Upper lobe of left lung (tissue), 4 donors: ENCODE data around the gene OR52E6.

ENCODE experiments used
- EP300 ChIP-seq, 4 donors: sonication (generic); formaldehyde crosslinking; IDR thresholded peaks; one replicate each; pipeline ENCODE4 v1.5.1; 2017; ENCODE audit warnings: antibody characterized with exemption in 4 of 4, control low read depth in 2 of 4
- POLR2A ChIP-seq, 4 donors: fragments of 450-650 bp; IDR thresholded peaks; one replicate each; pipeline ENCODE4 v1.5.1; 2016 to 2017; ENCODE audit warnings: antibody characterized with exemption in 4 of 4, mild to moderate bottlenecking in 2 of 4
- POLR2AphosphoS5 ChIP-seq, 2 donors: sonication (generic); formaldehyde crosslinking; IDR thresholded peaks; one replicate each; pipeline ENCODE4 v1.5.1; 2017; ENCODE audit warnings: antibody characterized with exemption in 2 of 2

- TF ChIP-seq POLR2A (IDR thresholded peaks at IDR 0.05) = no peak
- TF ChIP-seq POLR2AphosphoS5 (IDR thresholded peaks at IDR 0.05) = no peak
- no peak for TF ChIP-seq EP300 (IDR thresholded peaks at IDR 0.05)
These were observed 33.1 kb downstream of the OR52E6 start, which contains the start of gene OR52N2 for GRCh38 chr11:5808500-5809121.
